GM21360 (cell line): Measurements from ENCODE around the gene ATG10.
A peak's percentile ranks its signal among the peaks of the same experiment; 100 is the strongest.
"Not testable (repeated sequence)": the region's sequence is repeated elsewhere in the genome, so short reads cannot be mapped to it uniquely, and the experiment has no call there.

Source experiments
- ATAC-seq: cut with Tn5 transposase; IDR thresholded peaks from one replicate; pipeline ENCODE4 v1.9.1; 2021; ENCODE audit warnings: mild to moderate bottlenecking, moderate library complexity; ENCODE audit not compliant: unreplicated experiment

ATG10 gene

GRCh38 chr5:82217917-82218316 is 246.1 kb downstream of the ATG10 start:
- no peak for ATAC-seq

GRCh38 chr5:82218374-82219156 is 246.7 kb downstream of the ATG10 start:
- ATAC-seq: no peak

- ATAC-seq: no peak
These were observed 249.2 kb downstream of the ATG10 start for GRCh38 chr5:82221020-82221419.

- ATAC-seq: no peak
These were observed 251.1 kb downstream of the ATG10 start for GRCh38 chr5:82222597-82223574.

- peak; percentile 87 for ATAC-seq
These were observed 253.8 kb downstream of the ATG10 start for GRCh38 chr5:82225525-82226172.

- ATAC-seq: no peak
These were observed 263.1 kb downstream of the ATG10 start for GRCh38 chr5:82234885-82235284.

- ATAC-seq: no peak
These were observed 272.3 kb downstream of the ATG10 start for GRCh38 chr5:82244151-82244550.

- no peak for ATAC-seq
These were observed 273.2 kb downstream of the ATG10 start for GRCh38 chr5:82244854-82245635.

GRCh38 chr5:82246960-82247574 is 275.2 kb downstream of the ATG10 start:
- ATAC-seq: no peak

GRCh38 chr5:82252744-82253143 is 280.9 kb downstream of the ATG10 start:
- no peak for ATAC-seq

- no peak for ATAC-seq
These were observed 284.0 kb downstream of the ATG10 start for GRCh38 chr5:82255844-82256243.

GRCh38 chr5:82257247-82257646 is 285.4 kb downstream of the ATG10 start:
- ATAC-seq: no peak

- no peak for ATAC-seq
These were observed 285.9 kb downstream of the ATG10 start for GRCh38 chr5:82257729-82258128.

GRCh38 chr5:82259172-82259800 is 287.5 kb downstream of the ATG10 start:
- ATAC-seq: no peak

- ATAC-seq: no peak
These were observed 293.2 kb downstream of the ATG10 start for GRCh38 chr5:82265047-82265446.

- not testable (repeated sequence) for ATAC-seq
These were observed 295.6 kb downstream of the ATG10 start for GRCh38 chr5:82267297-82267933.

GRCh38 chr5:82269363-82269762 is 297.5 kb downstream of the ATG10 start:
- not testable (repeated sequence) for ATAC-seq

- ATAC-seq: not testable (repeated sequence)
These were observed 300.9 kb downstream of the ATG10 start for GRCh38 chr5:82272571-82273356.
